WTC11 (cell line): ENCODE data around the gene M6PR.

ENCODE experiments used
- MLX ChIP-seq: sonication (generic); formaldehyde crosslinking; IDR thresholded peaks from 2 replicates; pipeline ENCODE4 v1.8.1; 2023; ENCODE audit warnings: mild to moderate bottlenecking, missing genetic modification reagents, moderate library complexity
- NFYB ChIP-seq: sonication (generic); formaldehyde crosslinking; conservative IDR thresholded peaks from 2 replicates; pipeline ENCODE4 v1.8.0; 2022; ENCODE audit warnings: low read depth, missing genetic modification reagents
- NR2C2 ChIP-seq: sonication (generic); formaldehyde crosslinking; IDR thresholded peaks from 2 replicates; pipeline ENCODE4 v1.8.0; 2022; ENCODE audit warnings: mild to moderate bottlenecking, missing genetic modification reagents
- SMAD3 ChIP-seq: sonication (generic); formaldehyde crosslinking; IDR thresholded peaks from 2 replicates; pipeline ENCODE4 v1.8.0; 2022; ENCODE audit warnings: missing genetic modification reagents, mild to moderate bottlenecking, borderline replicate concordance
- SP1 ChIP-seq: sonication (generic); formaldehyde crosslinking; conservative IDR thresholded peaks from 2 replicates; pipeline ENCODE4 v1.8.1; 2022; ENCODE audit warnings: missing genetic modification reagents
- ZNF317 ChIP-seq: sonication (generic); formaldehyde crosslinking; IDR thresholded peaks from 2 replicates; pipeline ENCODE4 v1.8.1; 2023; ENCODE audit warnings: low read depth, mild to moderate bottlenecking, moderate library complexity, missing genetic modification reagents, borderline replicate concordance
- TF ChIP-seq, protein P1 (sequence below): fragments of 200-600 bp; IDR thresholded peaks from 2 replicates; pipeline ENCODE4 v1.8.0; 2022; ENCODE audit warnings: antibody characterized with exemption
- TF ChIP-seq, protein P2 (sequence below): sonication (generic); formaldehyde crosslinking; conservative IDR thresholded peaks from 2 replicates; pipeline ENCODE4 v1.8.1; 2022; ENCODE audit warnings: mild to moderate bottlenecking, missing genetic modification reagents
- TF ChIP-seq, protein P3 (sequence below): sonication (generic); formaldehyde crosslinking; IDR thresholded peaks from 2 replicates; pipeline ENCODE4 v1.8.0; 2022; ENCODE audit warnings: missing genetic modification reagents
- TF ChIP-seq, protein P4 (sequence below): sonication (generic); formaldehyde crosslinking; IDR thresholded peaks from 2 replicates; pipeline ENCODE4 v1.8.1; 2023; ENCODE audit warnings: mild to moderate bottlenecking, moderate library complexity, missing genetic modification reagents
- TF ChIP-seq, protein P5 (sequence below): sonication (generic); formaldehyde crosslinking; IDR thresholded peaks from 2 replicates; pipeline ENCODE4 v1.8.0; 2022; ENCODE audit warnings: mild to moderate bottlenecking, missing genetic modification reagents
- TF ChIP-seq, protein P6 (sequence below): sonication (generic); formaldehyde crosslinking; IDR thresholded peaks from 2 replicates; pipeline ENCODE4 v1.8.1; 2022; ENCODE audit warnings: low read depth, mild to moderate bottlenecking, moderate library complexity, missing genetic modification reagents, borderline replicate concordance

DNA sequence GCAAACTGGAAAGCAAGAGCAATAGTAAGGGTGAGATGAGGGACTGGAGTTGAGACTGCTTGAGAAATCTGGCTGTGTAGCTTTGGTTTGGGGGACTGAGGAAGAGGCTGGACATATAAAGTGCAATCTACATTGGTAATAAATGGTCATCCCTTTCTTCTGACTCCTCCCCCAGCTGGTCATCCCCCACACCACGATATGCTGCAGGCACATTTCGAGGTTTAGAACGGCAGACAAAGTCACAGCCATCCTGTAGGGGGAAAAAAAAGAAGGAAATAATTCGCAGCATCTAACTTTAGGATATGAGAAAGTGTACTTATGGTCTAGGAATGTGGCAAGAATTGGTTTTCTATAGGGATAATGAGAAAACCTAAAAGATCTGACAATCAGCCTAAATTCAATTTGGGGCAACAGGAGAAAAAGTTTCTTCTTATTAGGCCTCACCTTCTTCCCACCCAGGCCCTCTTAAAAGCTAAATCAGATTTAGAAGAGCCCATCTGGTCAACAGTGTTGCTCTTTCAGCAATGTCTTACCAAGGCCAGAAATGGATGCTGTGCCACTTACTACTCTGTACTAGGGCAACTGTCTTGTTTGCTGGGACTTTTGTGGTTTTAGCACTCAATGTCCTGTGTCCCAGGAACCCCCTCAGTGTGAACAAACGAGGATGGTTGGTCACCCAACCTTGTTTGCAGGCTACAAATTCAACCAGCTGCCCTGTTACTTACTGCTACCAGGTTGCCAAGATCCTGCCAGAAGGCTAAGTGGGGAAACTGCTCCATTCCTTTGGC, 7.6 kb downstream of the M6PR start:
- TF ChIP-seq, protein P1, sequence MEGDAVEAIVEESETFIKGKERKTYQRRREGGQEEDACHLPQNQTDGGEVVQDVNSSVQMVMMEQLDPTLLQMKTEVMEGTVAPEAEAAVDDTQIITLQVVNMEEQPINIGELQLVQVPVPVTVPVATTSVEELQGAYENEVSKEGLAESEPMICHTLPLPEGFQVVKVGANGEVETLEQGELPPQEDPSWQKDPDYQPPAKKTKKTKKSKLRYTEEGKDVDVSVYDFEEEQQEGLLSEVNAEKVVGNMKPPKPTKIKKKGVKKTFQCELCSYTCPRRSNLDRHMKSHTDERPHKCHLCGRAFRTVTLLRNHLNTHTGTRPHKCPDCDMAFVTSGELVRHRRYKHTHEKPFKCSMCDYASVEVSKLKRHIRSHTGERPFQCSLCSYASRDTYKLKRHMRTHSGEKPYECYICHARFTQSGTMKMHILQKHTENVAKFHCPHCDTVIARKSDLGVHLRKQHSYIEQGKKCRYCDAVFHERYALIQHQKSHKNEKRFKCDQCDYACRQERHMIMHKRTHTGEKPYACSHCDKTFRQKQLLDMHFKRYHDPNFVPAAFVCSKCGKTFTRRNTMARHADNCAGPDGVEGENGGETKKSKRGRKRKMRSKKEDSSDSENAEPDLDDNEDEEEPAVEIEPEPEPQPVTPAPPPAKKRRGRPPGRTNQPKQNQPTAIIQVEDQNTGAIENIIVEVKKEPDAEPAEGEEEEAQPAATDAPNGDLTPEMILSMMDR = no peak
- TF ChIP-seq, protein P2, sequence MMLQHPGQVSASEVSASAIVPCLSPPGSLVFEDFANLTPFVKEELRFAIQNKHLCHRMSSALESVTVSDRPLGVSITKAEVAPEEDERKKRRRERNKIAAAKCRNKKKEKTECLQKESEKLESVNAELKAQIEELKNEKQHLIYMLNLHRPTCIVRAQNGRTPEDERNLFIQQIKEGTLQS (CRISPR knock-in tag) = no peak
- no peak for TF ChIP-seq SP1 (CRISPR knock-in tag)
- TF ChIP-seq MLX = no peak
- TF ChIP-seq ZNF317 (CRISPR knock-in tag) = no peak
- TF ChIP-seq, protein P3, sequence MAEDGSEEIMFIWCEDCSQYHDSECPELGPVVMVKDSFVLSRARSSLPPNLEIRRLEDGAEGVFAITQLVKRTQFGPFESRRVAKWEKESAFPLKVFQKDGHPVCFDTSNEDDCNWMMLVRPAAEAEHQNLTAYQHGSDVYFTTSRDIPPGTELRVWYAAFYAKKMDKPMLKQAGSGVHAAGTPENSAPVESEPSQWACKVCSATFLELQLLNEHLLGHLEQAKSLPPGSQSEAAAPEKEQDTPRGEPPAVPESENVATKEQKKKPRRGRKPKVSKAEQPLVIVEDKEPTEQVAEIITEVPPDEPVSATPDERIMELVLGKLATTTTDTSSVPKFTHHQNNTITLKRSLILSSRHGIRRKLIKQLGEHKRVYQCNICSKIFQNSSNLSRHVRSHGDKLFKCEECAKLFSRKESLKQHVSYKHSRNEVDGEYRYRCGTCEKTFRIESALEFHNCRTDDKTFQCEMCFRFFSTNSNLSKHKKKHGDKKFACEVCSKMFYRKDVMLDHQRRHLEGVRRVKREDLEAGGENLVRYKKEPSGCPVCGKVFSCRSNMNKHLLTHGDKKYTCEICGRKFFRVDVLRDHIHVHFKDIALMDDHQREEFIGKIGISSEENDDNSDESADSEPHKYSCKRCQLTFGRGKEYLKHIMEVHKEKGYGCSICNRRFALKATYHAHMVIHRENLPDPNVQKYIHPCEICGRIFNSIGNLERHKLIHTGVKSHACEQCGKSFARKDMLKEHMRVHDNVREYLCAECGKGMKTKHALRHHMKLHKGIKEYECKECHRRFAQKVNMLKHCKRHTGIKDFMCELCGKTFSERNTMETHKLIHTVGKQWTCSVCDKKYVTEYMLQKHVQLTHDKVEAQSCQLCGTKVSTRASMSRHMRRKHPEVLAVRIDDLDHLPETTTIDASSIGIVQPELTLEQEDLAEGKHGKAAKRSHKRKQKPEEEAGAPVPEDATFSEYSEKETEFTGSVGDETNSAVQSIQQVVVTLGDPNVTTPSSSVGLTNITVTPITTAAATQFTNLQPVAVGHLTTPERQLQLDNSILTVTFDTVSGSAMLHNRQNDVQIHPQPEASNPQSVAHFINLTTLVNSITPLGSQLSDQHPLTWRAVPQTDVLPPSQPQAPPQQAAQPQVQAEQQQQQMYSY (CRISPR knock-in tag) = no peak
- TF ChIP-seq NR2C2 = no peak
- TF ChIP-seq, protein P4, sequence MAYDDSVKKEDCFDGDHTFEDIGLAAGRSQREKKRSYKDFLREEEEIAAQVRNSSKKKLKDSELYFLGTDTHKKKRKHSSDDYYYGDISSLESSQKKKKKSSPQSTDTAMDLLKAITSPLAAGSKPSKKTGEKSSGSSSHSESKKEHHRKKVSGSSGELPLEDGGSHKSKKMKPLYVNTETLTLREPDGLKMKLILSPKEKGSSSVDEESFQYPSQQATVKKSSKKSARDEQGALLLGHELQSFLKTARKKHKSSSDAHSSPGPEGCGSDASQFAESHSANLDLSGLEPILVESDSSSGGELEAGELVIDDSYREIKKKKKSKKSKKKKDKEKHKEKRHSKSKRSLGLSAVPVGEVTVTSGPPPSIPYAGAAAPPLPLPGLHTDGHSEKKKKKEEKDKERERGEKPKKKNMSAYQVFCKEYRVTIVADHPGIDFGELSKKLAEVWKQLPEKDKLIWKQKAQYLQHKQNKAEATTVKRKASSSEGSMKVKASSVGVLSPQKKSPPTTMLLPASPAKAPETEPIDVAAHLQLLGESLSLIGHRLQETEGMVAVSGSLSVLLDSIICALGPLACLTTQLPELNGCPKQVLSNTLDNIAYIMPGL = no peak
- TF ChIP-seq, protein P5, sequence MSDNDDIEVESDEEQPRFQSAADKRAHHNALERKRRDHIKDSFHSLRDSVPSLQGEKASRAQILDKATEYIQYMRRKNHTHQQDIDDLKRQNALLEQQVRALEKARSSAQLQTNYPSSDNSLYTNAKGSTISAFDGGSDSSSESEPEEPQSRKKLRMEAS = no peak
- no peak for TF ChIP-seq NFYB (CRISPR knock-in tag)
- TF ChIP-seq, protein P6, sequence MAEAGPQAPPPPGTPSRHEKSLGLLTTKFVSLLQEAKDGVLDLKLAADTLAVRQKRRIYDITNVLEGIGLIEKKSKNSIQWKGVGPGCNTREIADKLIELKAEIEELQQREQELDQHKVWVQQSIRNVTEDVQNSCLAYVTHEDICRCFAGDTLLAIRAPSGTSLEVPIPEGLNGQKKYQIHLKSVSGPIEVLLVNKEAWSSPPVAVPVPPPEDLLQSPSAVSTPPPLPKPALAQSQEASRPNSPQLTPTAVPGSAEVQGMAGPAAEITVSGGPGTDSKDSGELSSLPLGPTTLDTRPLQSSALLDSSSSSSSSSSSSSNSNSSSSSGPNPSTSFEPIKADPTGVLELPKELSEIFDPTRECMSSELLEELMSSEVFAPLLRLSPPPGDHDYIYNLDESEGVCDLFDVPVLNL (CRISPR knock-in tag) = no peak
- no peak for TF ChIP-seq SMAD3 (CRISPR knock-in tag)
